Esophagus (tissue), 2 donors: ENCODE measurements around the gene FAM53B. TPM values are rescaled to one million over a fixed set of nuclear protein-coding genes. Genes with fewer than 3 reads are reported as not detected.

ENCODE experiments used
- H3K27ac ChIP-seq, 2 donors: one replicate each; pipeline ENCODE4 v1.5.1; 2013; ENCODE audit warnings: low read depth in 2 of 2, mild to moderate bottlenecking in 2 of 2, inconsistent platforms in 1 of 2, low read length in 1 of 2, moderate library complexity in 1 of 2
- H3K27me3 ChIP-seq, 2 donors: one replicate each; pipeline ENCODE4 v1.6.1; 2013; ENCODE audit warnings: low read length in 2 of 2, control low read depth in 1 of 2, mild to moderate bottlenecking in 1 of 2; ENCODE audit not compliant: insufficient read depth in 2 of 2, control insufficient read depth in 1 of 2
- H3K36me3 ChIP-seq, 2 donors: one replicate each; pipeline ENCODE4 v1.6.1; 2013; ENCODE audit warnings: low read length in 1 of 2; ENCODE audit not compliant: control insufficient read depth in 2 of 2, insufficient read depth in 2 of 2
- H3K4me1 ChIP-seq, 2 donors: one replicate each; pipeline ENCODE4 v1.6.1; 2013; ENCODE audit warnings: low read length in 1 of 2; ENCODE audit not compliant: control insufficient read depth in 2 of 2, insufficient read depth in 2 of 2
- H3K4me3 ChIP-seq, 2 donors: one replicate each; pipeline ENCODE4 v1.5.1; 2013; ENCODE audit warnings: low read length in 2 of 2, mild to moderate bottlenecking in 2 of 2, low read depth in 1 of 2, moderate library complexity in 1 of 2
- H3K9me3 ChIP-seq, 2 donors: one replicate each; pipeline ENCODE4 v1.6.1; 2013; ENCODE audit warnings: mild to moderate bottlenecking in 2 of 2, low read depth in 1 of 2, low read length in 1 of 2, moderate library complexity in 1 of 2; ENCODE audit not compliant: control insufficient read depth in 2 of 2, insufficient read depth in 1 of 2
- WGBS, 2 donors: extraction: QIAGEN DNeasy Blood & Tissue Kit; methylation state at CpG; one replicate each; pipeline ENCODE4 v1.1.7; 2013; 5-methylcytosine and 5-hydroxymethylcytosine counted together
- polyA plus RNA-seq, 2 donors: library from polyadenylated mRNA; stranded (reverse); fragments of 200-250 nt; gene quantifications; one replicate each; pipeline ENCODE4 v1.2.3, GENCODE V29; 2013
- donor health status: healthy with polysubstance abuse.
- donor health status: Bipolar disorder and iron deficiency.

FAM53B gene
- polyA plus RNA-seq, 2 donors, result 9.0 to 16.8 TPM

- Histone ChIP-seq H3K4me3 (no peak overlapping the region), H3K4me1 (peaks cover 8 to 40% of the 10 kb centered on the region in 2 donors), H3K36me3 (no peaks in the 10 kb centered on the region), H3K9me3 (no peaks in the 10 kb centered on the region), H3K27ac (peak overlapping the region; percentile 81 to 93), H3K27me3 (no peaks in the 10 kb centered on the region)
- 23 to 30% methylated on average over 8 of the region's 8 CpGs for WGBS, 2 donors
Observed at GRCh38 chr10:124722798-124723783, 21.1 kb downstream of the FAM53B start.

- 41 to 42% methylated on average over 16 of the region's 16 CpGs for WGBS, 2 donors
- peaks cover 8 to 46% of the 10 kb centered on the region in 2 donors for H3K4me1 ChIP-seq
- H3K9me3 ChIP-seq, result no peaks in the 10 kb centered on the region
- H3K4me3 ChIP-seq, result no peak overlapping the region
- H3K36me3 ChIP-seq, result no peaks in the 10 kb centered on the region
- peak overlapping the region; percentile 84 to 95 for H3K27ac ChIP-seq
- H3K27me3 ChIP-seq, result no peaks in the 10 kb centered on the region
Observed at GRCh38 chr10:124721330-124722045, 22.7 kb downstream of the FAM53B start.

GRCh38 chr10:124719213-124719851 lies 24.8 kb downstream of the FAM53B start:
- Histone ChIP-seq H3K27me3 (no peaks in the 10 kb centered on the region), H3K36me3 (no peaks in the 10 kb centered on the region), H3K4me3 (no peak overlapping the region), H3K27ac (peak overlapping the region; percentile 81 to 93), H3K4me1 (peaks cover 2 to 37% of the 10 kb centered on the region in 2 donors), H3K9me3 (no peaks in the 10 kb centered on the region)
- 12 to 32% methylated on average over 8 of the region's 8 CpGs for WGBS, 2 donors

- 46% methylated on average over 12 of the region's 12 CpGs for WGBS, 2 donors
- no peak overlapping the region for H3K4me3 ChIP-seq
- H3K27ac ChIP-seq, result peak overlapping the region; percentile 81 to 93
- peaks cover 0 to 31% of the 10 kb centered on the region in 2 donors for H3K4me1 ChIP-seq
- H3K36me3 ChIP-seq, result no peaks in the 10 kb centered on the region
- H3K27me3 ChIP-seq, result no peaks in the 10 kb centered on the region
- no peaks in the 10 kb centered on the region for H3K9me3 ChIP-seq
Observed at GRCh38 chr10:124717911-124718741, 26.1 kb downstream of the FAM53B start.

- WGBS, 2 donors, result 85 to 88% methylated on average over 9 of the region's 9 CpGs
- no peaks in the 10 kb centered on the region for H3K36me3 ChIP-seq
- H3K4me3 ChIP-seq, result no peak overlapping the region
- H3K4me1 ChIP-seq, result peaks cover 0 to 31% of the 10 kb centered on the region in 2 donors
- H3K9me3 ChIP-seq, result no peaks in the 10 kb centered on the region
- H3K27me3 ChIP-seq, result no peaks in the 10 kb centered on the region
- no peak overlapping the region for H3K27ac ChIP-seq
Observed at GRCh38 chr10:124717041-124717757, 27.0 kb downstream of the FAM53B start.

GRCh38 chr10:124716369-124716768 lies 27.8 kb downstream of the FAM53B start:
- Histone ChIP-seq H3K27me3 (no peaks in the 10 kb centered on the region), H3K27ac (no peak overlapping the region), H3K4me3 (no peak overlapping the region), H3K4me1 (peaks cover 0 to 27% of the 10 kb centered on the region in 2 donors), H3K36me3 (no peaks in the 10 kb centered on the region), H3K9me3 (no peaks in the 10 kb centered on the region)
- 53 to 73% methylated on average over 4 of the region's 4 CpGs for WGBS, 2 donors

- Histone ChIP-seq H3K27me3 (no peaks in the 10 kb centered on the region), H3K9me3 (no peaks in the 10 kb centered on the region), H3K36me3 (no peaks in the 10 kb centered on the region), H3K27ac (peak overlapping the region in 1 of 2 donors; percentile 13), H3K4me1 (peaks cover 0 to 22% of the 10 kb centered on the region in 2 donors), H3K4me3 (no peak overlapping the region)
- 58 to 59% methylated on average over 6 of the region's 6 CpGs for WGBS, 2 donors
Observed at GRCh38 chr10:124715439-124715838, 28.7 kb downstream of the FAM53B start.

- Histone ChIP-seq H3K9me3 (no peaks in the 10 kb centered on the region), H3K27ac (peak overlapping the region in 1 of 2 donors; percentile 8), H3K27me3 (no peaks in the 10 kb centered on the region), H3K4me1 (peaks cover 0 to 29% of the 10 kb centered on the region in 2 donors), H3K36me3 (no peaks in the 10 kb centered on the region), H3K4me3 (no peak overlapping the region)
- 57 to 61% methylated on average over 10 of the region's 10 CpGs for WGBS, 2 donors
Observed at GRCh38 chr10:124713679-124714255, 30.4 kb downstream of the FAM53B start.
